ENCODE measurements around the gene DPH3. TPM values are rescaled to one million over a fixed set of nuclear protein-coding genes. Genes with fewer than 3 reads are reported as not detected.

The DPH3 gene
- total RNA-seq, 1 donor = 7.9 TPM

Other genes starting within 250 kb of the DPH3 start
- not detected for gene GALNT15, start 90.3 kb downstream of the DPH3 start, total RNA-seq
- 139 TPM for gene OXNAD1, start 269 bp upstream of the DPH3 start, total RNA-seq
- gene RFTN1, start 248.8 kb upstream of the DPH3 start, total RNA-seq = 50.4 TPM

All from mononuclear cell (primary cell).